H1 (cell line): Measurements from ENCODE around the gene B9D1.

Source experiments
- FOSL1 ChIP-seq: IDR thresholded peaks from 2 replicates; pipeline ENCODE4 v1.6.1; 2011; ENCODE audit warnings: mild to moderate bottlenecking, low read depth, low read length, moderate library complexity; ENCODE audit not compliant: insufficient read depth
- POLR2AphosphoS5 ChIP-seq: IDR thresholded peaks from 2 replicates; pipeline ENCODE4 v1.6.1; 2011; ENCODE audit warnings: low read depth, low read length
- RNF2 ChIP-seq: fragments of 200-900, 300-1000 bp; sonication (generic); IDR thresholded peaks from 2 replicates; pipeline ENCODE4 v1.7.1; 2016; ENCODE audit warnings: borderline replicate concordance, low read depth, mild to moderate bottlenecking, antibody characterized with exemption, low read length; ENCODE audit not compliant: poor library complexity, severe bottlenecking; ENCODE audit errors: missing control alignments
- TF ChIP-seq, protein P1 (sequence below), 3 experiments: IDR thresholded peaks; 1 replicate in 2 of 3; 2 replicates in 1 of 3; pipeline versions ENCODE4 v1.5.1 to v1.6.1; 2011; ENCODE audit warnings: low read length in 3 of 3, mild to moderate bottlenecking in 3 of 3, inconsistent platforms in 2 of 3, low read depth in 1 of 3, moderate library complexity in 1 of 3; ENCODE audit not compliant: insufficient read depth in 1 of 3; ENCODE audit errors: control extremely low read depth in 1 of 3

DNA sequence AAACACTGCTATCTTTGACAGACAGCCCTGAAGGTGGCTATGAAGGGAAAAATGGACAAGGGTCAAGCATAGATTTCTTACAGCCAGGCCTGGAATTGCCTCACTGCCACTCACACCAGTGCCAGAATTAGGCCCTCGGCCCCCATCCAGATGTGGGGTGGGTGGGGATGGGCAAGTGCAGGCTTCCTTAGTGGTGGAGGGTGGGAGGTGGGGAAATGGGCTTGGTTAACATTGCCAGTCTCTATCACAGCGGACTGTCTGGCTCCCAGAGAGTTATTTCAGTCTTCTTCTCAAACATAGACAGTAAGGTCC lies 24.9 kb downstream of the B9D1 start:
- TF ChIP-seq POLR2AphosphoS5 (no peak), RNF2 (no peak), FOSL1 (no peak)
- TF ChIP-seq, protein P1, sequence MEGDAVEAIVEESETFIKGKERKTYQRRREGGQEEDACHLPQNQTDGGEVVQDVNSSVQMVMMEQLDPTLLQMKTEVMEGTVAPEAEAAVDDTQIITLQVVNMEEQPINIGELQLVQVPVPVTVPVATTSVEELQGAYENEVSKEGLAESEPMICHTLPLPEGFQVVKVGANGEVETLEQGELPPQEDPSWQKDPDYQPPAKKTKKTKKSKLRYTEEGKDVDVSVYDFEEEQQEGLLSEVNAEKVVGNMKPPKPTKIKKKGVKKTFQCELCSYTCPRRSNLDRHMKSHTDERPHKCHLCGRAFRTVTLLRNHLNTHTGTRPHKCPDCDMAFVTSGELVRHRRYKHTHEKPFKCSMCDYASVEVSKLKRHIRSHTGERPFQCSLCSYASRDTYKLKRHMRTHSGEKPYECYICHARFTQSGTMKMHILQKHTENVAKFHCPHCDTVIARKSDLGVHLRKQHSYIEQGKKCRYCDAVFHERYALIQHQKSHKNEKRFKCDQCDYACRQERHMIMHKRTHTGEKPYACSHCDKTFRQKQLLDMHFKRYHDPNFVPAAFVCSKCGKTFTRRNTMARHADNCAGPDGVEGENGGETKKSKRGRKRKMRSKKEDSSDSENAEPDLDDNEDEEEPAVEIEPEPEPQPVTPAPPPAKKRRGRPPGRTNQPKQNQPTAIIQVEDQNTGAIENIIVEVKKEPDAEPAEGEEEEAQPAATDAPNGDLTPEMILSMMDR (IDR thresholded peaks at IDR 0.05; ENCODE audit: control extremely low read depth in 1 of 3, insufficient read depth in 1 of 3, low read depth in 1 of 3, low read length in 3 of 3) = no peak
